EH (cell line): ENCODE measurements around the gene GLCE.
"Not testable (repeated sequence)": the region's sequence is repeated elsewhere in the genome, so short reads cannot be mapped to it uniquely, and the experiment has no call there.

ENCODE experiments used
- DNase-seq: peaks from one replicate; pipeline ENCODE4 v3.0.0-alpha.2; 2015; ENCODE audit warnings: low read depth

The GLCE gene

GRCh38 chr15:69275074-69275670 lies 114.7 kb downstream of the GLCE start:
- no peak for DNase-seq

- DNase-seq = no peak
These were observed 115.6 kb downstream of the GLCE start for GRCh38 chr15:69275933-69276560.

DNA sequence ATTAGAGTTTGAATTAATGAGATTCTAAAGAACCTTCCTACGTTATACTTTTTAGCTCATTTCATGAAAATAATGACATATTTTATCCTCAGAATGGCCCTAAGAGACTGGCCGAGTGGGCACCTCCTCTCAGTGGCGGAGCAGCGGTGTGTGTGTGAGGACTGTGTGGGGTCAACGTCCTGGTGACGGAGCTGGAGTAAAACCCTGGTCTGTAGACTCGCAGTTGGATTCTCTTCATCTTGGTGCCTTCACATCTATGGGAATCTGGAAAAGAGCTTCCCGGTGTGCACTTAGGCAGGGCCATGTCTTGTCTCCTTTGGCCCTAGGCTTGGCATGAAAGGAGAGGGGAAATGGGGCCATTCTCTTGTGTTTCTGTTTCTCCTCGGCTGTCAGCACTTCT lies 116.9 kb downstream of the GLCE start:
- no peak for DNase-seq

- DNase-seq = no peak
These were observed 119.2 kb downstream of the GLCE start for GRCh38 chr15:69279636-69280035.

GRCh38 chr15:69280783-69281182 lies 120.3 kb downstream of the GLCE start:
- DNase-seq = peak; percentile 9

GRCh38 chr15:69282104-69282743 lies 121.8 kb downstream of the GLCE start:
- no peak for DNase-seq

DNA sequence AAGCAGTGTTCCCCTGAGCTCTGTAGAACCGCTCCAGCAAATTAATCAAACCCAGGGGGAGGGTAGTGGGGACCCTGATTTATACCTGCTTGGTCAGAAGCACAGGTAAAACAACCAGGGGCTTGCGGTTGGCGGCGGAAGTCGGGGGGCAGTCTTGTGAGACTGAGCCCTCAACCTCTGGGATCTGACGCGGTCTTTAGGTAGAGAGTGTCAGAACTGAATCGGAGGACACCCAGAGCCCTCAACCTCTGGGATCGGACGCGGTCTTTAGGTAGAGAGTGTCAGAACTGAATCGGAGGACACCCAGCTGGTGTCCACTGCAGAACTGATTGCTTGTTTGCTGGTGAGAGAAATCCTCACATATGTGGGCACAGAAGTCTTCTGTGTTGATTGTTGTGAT lies 125.4 kb downstream of the GLCE start:
- DNase-seq = no peak

DNA sequence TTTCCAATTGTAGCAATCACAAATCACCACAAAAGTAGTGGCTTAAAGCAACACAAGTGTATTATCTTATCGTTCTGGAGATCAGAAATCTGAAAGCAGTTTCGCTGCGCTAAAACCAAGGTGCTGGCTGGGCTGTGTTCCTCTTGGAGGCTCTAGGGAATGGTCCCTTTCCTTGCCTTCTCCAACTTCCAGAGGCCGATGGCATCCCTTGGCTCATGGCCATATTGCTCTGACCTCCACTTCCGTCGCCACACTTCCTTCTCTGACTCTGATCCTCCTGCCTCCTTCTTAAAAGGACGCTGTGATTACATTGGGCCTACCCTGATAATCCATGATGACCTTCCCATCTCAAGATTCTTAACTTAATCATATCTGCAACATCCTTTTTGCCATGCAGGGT lies 127.6 kb downstream of the GLCE start:
- DNase-seq = no peak

- DNase-seq = no peak
These were observed 128.3 kb downstream of the GLCE start for GRCh38 chr15:69288531-69289341.

- no peak for DNase-seq
These were observed 129.1 kb downstream of the GLCE start for GRCh38 chr15:69289342-69290146.

DNA sequence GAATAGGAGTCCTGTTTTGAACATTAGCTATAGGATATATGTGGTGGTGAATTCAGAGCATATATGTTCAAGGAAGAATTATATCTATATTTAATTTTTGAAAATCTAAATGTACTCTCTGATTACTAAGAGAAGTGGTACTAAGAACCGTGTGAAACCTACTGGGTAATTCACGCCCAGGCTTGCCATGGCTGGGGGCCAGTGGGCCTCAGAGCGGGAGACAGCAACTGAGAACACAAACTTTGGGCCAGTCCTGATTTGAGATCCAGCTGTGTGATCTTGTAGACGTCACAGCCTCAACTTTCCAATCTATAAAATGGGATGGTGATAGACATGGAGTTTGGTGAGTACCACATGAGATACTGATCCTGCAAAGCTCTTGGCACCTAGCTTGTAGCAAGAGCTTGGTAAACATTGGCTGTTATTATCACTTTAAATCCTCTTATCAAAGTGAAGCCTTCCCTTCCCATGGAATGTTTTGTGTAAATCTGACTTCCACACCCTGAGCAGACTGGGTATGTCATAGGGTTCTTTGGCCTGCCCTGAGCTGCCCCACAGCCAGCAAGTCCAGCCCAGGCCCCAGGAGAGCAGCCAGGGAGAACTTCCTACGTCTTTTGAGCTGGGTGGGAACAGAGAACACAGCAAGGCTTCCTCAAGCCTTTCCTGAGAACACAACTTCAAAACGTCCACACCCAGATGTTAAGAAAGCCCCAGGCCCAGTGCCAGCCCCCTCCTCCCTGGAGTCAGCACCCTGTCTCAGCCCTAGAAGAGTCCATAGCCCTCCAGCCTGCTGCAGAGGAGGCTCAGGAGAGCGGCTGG lies 130.1 kb downstream of the GLCE start:
- no peak for DNase-seq

- not testable (repeated sequence) for DNase-seq
These were observed 131.2 kb downstream of the GLCE start for GRCh38 chr15:69291651-69292050.

GRCh38 chr15:69292826-69293420 lies 132.5 kb downstream of the GLCE start:
- DNase-seq = no peak

DNA sequence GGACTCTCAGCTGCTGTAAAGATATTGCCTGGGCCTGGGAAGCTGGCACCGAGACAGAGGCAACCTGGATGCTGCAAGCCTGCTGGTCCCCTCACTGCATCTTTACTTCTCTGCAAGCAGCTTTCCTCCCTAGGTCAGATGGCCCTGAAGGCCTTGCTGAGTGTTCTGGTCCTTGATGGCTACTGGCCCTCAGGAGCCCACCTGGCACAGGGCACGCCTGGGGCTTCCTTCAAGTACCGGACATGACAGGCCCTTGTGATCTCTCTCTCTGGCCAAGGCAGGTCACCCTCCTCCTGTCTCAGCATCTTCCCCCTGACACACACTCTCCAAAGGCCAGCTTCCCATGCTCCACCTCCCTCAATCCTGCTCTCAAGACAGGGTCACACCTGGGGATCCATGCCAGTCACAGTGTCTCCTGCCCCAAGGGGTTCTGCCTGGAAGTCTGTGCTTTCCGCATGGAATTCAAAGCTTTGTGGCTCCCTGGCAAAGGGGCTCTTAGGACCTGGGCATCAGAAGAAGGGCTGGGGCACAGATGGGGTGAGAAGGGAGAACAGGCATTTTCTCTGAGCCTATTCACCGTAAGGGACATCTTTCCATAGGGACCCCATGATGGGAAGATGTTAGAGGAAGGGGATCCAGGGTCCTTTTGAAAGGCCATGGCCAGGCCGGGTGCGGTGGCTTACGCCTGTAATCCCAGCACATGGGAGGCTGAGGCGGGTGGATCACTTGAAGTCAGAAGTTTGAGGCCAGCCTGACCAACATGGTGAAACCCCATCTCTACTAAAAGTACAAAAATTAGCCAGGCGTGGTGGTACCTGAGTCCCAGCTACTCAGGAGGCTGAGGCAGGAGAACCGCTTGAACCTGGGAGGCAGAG lies 133.5 kb downstream of the GLCE start:
- DNase-seq = no peak

DNA sequence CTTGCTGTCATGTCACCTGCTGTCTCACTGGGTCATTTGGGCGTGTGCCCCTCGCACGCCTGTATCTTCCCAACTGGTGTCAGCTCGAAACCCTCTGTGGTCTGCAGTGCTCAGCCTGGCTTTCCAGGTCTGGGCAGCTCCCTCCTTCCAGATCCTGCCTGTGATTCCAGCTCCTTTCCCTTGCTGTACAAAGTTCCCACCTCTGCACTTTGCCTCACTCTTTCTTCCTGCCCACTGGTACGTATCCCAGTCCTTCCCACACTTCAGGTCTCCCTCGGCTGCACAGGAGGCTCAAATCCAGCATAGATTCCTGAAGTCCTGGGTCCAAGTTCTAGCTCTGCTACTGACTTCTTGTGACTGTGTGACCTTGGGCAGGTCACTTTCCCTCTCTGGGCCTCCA lies 136.2 kb downstream of the GLCE start:
- DNase-seq = no peak

- DNase-seq = no peak
These were observed 137.4 kb downstream of the GLCE start for GRCh38 chr15:69297642-69298353.

DNA sequence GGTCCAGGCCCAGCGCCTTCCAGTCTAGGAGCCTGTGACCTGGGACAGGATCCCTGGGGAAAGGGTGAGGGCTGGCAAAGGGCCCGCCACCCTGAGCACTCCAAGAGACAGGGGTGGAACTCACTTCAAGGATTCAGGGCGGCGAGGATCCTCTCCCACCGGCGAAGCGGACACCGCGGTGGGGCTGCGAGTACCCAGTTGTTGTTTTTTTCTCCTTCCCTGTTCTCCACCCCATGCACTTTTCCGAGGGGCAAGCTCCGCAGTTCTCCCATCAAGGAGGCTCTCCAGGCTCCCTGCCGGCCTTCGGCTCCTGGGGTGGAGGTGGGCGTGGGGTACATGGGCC lies 137.9 kb downstream of the GLCE start:
- no peak for DNase-seq

DNA sequence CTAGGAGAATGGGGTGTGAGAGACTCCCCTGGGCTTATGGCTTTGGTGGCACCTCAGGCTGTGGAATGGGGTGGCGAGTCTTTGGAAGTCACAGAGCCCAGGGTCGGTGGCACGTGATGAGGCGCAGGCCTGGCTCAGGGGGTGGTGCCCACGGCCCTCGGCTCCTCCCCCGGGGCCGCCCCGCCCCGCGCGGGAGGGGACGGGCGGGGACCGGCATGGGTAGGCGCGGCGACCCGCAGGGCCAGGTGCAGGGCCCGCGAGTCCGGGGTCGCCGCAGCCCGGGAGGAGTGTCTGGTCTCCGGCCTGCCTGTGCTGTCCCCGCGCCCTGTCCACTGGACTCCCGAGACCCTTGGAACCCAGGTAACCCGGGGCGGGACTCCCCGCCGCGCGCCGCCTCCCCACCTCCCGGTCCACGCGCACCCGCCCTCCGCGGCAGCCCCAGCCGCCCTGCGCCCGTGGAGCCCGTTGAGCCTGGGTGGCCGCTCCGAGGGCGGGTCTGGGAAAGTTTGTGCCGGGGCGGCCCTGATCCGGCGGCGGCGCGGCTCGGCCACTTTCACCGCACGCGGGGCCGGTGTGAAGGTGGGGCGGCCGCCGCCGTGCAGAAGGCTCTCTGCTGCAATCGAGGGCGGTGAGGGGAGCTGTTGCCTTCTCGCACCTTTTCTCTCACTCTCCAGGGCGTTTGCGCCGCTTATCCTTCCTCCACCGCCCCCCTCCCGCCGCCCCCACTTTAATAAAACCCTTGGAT lies 138.4 kb downstream of the GLCE start, which contains the start of gene PAQR5:
Gene PAQR5, plus strand, starts transcription at position 216 of the 745 bp plus-strand sequence. CDS start 61,169 bp downstream, outside the sequence.
- peak; percentile 44 for DNase-seq
